ENCODE data around the gene TSPO2. TPM values are rescaled to one million over a fixed set of nuclear protein-coding genes. Genes with fewer than 3 reads are reported as not detected.

TSPO2 gene
- total RNA-seq, 2 donors from 2014 or later = not detected

DNA sequence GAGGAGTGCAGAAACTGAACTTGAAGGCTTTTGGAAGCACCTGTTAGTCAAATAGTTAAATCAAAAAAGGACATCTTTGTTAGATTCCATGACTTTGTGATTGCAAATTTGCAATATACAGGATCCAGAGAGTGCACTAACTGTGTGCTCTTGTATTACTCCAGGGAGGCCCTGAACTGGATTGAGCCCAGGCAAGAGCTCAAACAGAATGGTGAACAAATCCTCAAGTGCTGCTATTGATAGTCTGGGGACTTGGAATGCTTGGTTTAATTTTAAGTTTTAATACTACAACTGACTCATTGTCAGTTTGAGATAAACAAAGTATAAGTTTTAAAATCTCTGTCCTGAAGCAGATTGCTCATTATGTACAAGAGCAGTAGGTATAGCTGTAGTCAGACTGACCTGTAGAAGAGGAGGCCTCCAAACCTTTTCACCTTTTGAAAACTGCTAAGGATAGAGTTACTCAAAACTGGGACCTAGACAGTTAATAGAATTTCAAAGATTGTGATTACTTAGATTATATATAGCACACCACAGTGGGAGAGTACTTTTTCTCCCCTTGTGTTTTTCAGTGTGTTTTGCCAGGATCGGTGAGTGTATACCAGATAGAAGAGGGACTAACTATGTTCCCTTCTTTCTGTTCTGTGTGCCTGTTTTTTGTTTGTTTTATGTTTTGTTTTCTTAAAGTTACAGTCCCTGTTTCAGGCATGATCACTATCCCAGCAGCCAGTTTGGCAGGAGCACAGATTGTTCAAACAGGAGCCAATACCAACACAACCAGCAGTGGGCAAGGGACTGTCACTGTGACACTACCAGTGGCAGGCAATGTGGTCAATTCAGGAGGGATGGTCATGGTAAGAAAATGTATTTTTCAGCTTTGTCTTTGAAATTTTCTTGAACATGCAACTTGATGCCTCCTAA lies 48.8 kb downstream of the TSPO2 start:
- Histone ChIP-seq H3K4me1 (no peaks in the 10 kb centered on the region), H3K27ac (no peak overlapping the region), H3K4me3 (no peak overlapping the region), H3K9me3 (no peaks in the 10 kb centered on the region), H3K27me3 (no peaks in the 10 kb centered on the region), H3K36me3 (peaks cover 77% of the 10 kb centered on the region)
- TF ChIP-seq, protein P1, sequence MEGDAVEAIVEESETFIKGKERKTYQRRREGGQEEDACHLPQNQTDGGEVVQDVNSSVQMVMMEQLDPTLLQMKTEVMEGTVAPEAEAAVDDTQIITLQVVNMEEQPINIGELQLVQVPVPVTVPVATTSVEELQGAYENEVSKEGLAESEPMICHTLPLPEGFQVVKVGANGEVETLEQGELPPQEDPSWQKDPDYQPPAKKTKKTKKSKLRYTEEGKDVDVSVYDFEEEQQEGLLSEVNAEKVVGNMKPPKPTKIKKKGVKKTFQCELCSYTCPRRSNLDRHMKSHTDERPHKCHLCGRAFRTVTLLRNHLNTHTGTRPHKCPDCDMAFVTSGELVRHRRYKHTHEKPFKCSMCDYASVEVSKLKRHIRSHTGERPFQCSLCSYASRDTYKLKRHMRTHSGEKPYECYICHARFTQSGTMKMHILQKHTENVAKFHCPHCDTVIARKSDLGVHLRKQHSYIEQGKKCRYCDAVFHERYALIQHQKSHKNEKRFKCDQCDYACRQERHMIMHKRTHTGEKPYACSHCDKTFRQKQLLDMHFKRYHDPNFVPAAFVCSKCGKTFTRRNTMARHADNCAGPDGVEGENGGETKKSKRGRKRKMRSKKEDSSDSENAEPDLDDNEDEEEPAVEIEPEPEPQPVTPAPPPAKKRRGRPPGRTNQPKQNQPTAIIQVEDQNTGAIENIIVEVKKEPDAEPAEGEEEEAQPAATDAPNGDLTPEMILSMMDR (IDR thresholded peaks at IDR 0.05) = no peak
- no peak for DNase-seq (ENCODE audit: low spot score)

DNA sequence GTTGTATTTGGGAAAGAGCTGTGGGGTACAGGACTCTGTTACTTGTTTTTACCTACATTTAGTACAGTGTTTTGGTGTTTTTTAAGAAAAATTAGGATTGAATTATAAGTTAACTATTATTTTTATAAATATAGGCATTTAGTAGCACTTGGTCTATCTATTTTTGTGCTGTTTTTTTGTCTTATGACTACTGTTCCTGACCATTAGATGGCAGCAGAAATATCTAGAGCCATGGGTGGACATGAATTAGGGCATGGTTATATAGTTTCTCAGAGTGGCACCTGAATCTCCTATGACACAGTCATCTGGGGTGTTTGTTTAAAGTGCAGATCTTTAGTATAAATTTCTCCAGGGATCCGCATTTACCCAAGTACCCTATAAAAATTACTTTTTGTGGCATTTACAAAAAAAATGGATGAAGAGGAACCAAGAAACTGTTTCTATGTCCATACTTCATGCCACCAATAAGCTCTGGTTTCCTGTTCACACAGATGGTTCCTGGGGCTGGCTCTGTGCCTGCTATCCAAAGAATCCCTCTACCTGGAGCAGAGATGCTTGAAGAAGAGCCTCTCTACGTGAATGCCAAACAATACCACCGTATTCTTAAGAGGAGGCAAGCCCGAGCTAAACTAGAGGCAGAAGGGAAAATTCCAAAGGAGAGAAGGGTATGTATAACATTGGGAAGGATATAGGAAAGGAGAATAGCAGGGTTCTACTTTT lies 50.3 kb downstream of the TSPO2 start:
- Histone ChIP-seq H3K4me1 (no peaks in the 10 kb centered on the region), H3K36me3 (peaks cover 82% of the 10 kb centered on the region), H3K4me3 (no peak overlapping the region), H3K27ac (no peak overlapping the region), H3K27me3 (no peaks in the 10 kb centered on the region), H3K9me3 (no peaks in the 10 kb centered on the region)
- TF ChIP-seq, protein P1 (IDR thresholded peaks at IDR 0.05) = peak in 1 of 2 donors; percentile 40
- DNase-seq (ENCODE audit: low spot score) = no peak

DNA sequence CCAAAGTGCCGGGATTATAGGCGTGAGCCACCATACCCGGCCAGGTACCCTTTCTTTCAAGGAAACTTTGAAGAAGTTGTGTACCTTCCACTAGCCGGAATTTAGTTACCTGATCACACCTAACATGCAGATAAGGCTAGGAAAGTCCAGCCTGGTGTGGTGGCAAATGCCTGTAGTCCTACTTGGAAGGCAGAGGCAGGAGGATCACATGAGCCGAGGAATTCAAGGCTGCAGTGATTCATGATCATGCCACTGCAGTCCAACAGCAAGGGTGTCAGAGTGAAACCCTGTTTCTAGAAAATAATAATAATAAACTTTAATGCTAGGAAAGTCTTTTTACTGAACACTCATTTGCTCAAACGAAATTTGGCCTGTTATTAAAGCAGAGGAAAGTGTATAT lies 51.5 kb downstream of the TSPO2 start:
- TF ChIP-seq, protein P1 (IDR thresholded peaks at IDR 0.05) = no peak
- Histone ChIP-seq H3K27ac (no peak overlapping the region), H3K36me3 (peaks cover 92% of the 10 kb centered on the region), H3K4me3 (no peak overlapping the region), H3K9me3 (no peaks in the 10 kb centered on the region), H3K27me3 (no peaks in the 10 kb centered on the region), H3K4me1 (peaks cover 0 to 5% of the 10 kb centered on the region in 2 donors)
- DNase-seq (ENCODE audit: low spot score) = no peak

Other genes with a start within 250 kb of the TSPO2 start
- under 1 TPM; 0.43 to 0.96 TPM for gene UNC5CL, start 3.2 kb upstream of the TSPO2 start, total RNA-seq
- gene APOBEC2, start 10.7 kb downstream of the TSPO2 start, total RNA-seq = 100 to 1,000 TPM; 130 to 245 TPM
- gene OARD1, start 29.9 kb downstream of the TSPO2 start, total RNA-seq = 10 to 100 TPM in 1 of 2 donors, 1 to 10 TPM in 1; 9.4 to 13.4 TPM
- 1 to 10 TPM; 8.2 to 9.9 TPM for gene NFYA, start 30.5 kb downstream of the TSPO2 start, total RNA-seq
- gene TREML1, start 111.9 kb downstream of the TSPO2 start, total RNA-seq = not detected
- gene TREM2, start 120.6 kb downstream of the TSPO2 start, total RNA-seq = 1 to 10 TPM; 1.6 to 7.0 TPM
- under 1 TPM in 1 of 2 donors, not detected in 1; 0.12 TPM for gene TREML2, start 158.7 kb downstream of the TSPO2 start, total RNA-seq
- not detected for gene TREML4, start 185.9 kb downstream of the TSPO2 start, total RNA-seq
- gene TREM1, start 244.2 kb downstream of the TSPO2 start, total RNA-seq = 1 to 10 TPM in 1 of 2 donors, not detected in 1; 2.9 TPM

All from right atrium auricular region (tissue), 2 donors.